Subcutaneous abdominal adipose tissue (tissue), 5 donors: ENCODE measurements around the gene ATRAID.
A peak's percentile ranks its signal among the peaks of the same experiment; 100 is the strongest.

ENCODE experiments used
- H3K27ac ChIP-seq: one replicate; pipeline ENCODE4 v1.7.0; 2013; ENCODE audit warnings: low read depth, mild to moderate bottlenecking, inconsistent platforms, low read length, moderate library complexity
- H3K27me3 ChIP-seq, 5 donors: one replicate each; pipeline ENCODE4 v1.7.0; 2013; ENCODE audit warnings: low read length in 5 of 5, inconsistent platforms in 1 of 5; ENCODE audit not compliant: control insufficient read depth in 5 of 5, insufficient read depth in 4 of 5
- H3K36me3 ChIP-seq, 5 donors: one replicate each; pipeline ENCODE4 v1.7.0; 2013; ENCODE audit warnings: low read length in 5 of 5; ENCODE audit not compliant: control insufficient read depth in 5 of 5, insufficient read depth in 5 of 5
- H3K4me1 ChIP-seq, 5 donors: one replicate each; pipeline ENCODE4 v1.7.0; 2013; ENCODE audit warnings: low read length in 5 of 5, mild to moderate bottlenecking in 3 of 5, moderate library complexity in 1 of 5; ENCODE audit not compliant: control insufficient read depth in 5 of 5, insufficient read depth in 5 of 5
- H3K4me3 ChIP-seq, 5 donors: one replicate each; pipeline ENCODE4 v1.7.0; 2013; ENCODE audit warnings: low read length in 5 of 5, low read depth in 1 of 5
- H3K9ac ChIP-seq, 5 donors: one replicate each; pipeline ENCODE4 v1.7.0; 2013; ENCODE audit warnings: low read length in 5 of 5, mild to moderate bottlenecking in 4 of 5, moderate library complexity in 3 of 5
- H3K9me3 ChIP-seq, 5 donors: one replicate each; pipeline ENCODE4 v1.7.0; 2013; ENCODE audit warnings: low read length in 5 of 5; ENCODE audit not compliant: control insufficient read depth in 5 of 5
- donor health status: healthy.
- donor health status: healthy.
- donor health status: healthy.
- donor health status: healthy.
- donor health status: healthy.

The ATRAID gene

GRCh38 chr2:27261241-27261925, 49.5 kb downstream of the ATRAID start:
- H3K27me3 ChIP-seq: peaks cover 42 to 78% (median 72%) of the 10 kb centered on the region in 5 donors
- no peak overlapping the region for H3K9ac ChIP-seq
- no peak overlapping the region for H3K27ac ChIP-seq
- H3K36me3 ChIP-seq: no peaks in the 10 kb centered on the region
- H3K4me1 ChIP-seq: peaks cover 0 to 37% (median 31%) of the 10 kb centered on the region in 5 donors
- peak overlapping the region in 1 of 5 donors; percentile 66 for H3K4me3 ChIP-seq
- no peaks in the 10 kb centered on the region for H3K9me3 ChIP-seq

DNA sequence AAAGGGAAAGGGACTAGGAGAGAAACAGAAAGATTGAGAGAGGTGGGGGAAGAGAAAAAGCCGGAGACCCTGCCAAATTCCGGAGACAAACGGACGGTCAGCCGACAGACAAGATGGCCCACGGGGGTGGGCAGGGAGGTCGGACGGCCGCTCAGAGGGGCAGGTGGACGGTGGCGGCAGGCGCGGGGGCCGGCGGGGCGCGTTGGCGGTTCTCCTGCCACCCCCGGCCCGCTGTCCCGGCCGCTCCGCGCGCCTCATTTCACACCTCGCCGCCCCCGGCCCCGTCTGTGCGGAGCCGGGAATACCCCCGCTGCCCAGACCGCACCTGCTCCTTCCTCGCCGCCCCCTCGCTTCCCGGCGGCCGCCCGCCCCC, 50.1 kb downstream of the ATRAID start:
- Histone ChIP-seq H3K27me3 (peaks cover 36 to 74% (median 67%) of the 10 kb centered on the region in 5 donors), H3K4me3 (peak overlapping the region in 1 of 5 donors; percentile 66)

DNA sequence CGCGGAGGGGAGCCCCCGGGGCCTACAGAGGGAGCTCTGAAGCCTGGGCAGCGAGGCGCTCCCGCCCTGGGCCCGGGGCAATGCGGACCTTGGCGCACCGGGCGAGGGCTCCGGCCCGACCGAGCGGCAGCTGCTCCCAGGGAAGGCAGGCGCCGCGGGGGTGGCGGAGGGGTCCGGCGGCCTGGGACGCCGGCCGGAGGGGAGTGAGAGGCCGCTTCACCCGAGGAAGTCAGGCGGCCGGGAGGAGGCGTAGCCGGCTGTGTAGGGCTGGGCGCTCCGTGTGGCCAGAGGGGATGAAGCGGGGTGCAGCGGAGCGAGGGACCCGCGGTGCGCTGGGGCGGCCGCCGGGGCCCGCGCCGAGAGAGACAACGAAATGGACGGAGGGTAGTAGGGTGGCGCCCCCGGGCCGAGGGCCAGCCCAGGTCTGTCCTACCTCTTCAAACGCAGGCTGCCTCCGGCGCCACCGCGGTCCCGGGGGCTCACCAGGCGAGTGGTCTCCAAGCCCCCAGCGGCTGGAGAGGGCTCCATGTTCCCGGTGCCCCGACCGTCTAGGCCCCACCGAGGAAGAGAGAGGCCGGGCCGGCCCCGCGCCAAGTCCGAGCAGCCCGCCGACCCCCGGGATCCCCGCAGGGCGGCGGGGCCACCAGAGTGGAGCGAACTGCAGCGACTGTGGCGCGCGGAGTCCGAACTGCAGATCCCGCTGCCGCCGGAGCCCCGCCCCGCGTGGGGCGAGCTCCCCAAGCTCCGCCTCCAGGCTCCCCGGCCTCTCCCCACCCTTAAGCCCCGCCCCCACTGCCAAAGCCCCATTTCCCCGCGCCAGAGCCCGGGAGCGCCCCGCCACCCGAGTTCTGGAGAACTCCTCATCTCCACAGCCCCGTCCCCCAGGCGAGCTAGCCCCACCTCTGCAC, 50.8 kb downstream of the ATRAID start, which contains the start of gene SLC30A3:
SLC30A3 (minus strand) TSS at position 669 of the 908 bp plus-strand sequence; CDS start at position 528, 141 bp downstream.
- Histone ChIP-seq H3K9me3 (no peaks in the 10 kb centered on the region), H3K27me3 (peaks cover 32 to 72% (median 66%) of the 10 kb centered on the region in 5 donors), H3K9ac (peak within 1 kb of the TSS in 2 of 5 donors; percentile 58 to 63), H3K27ac (no peak within 1 kb of the TSS), H3K4me3 (peak within 1 kb of the TSS; percentile 22 to 66 (median 58)), H3K4me1 (peaks cover 0 to 37% (median 31%) of the 10 kb centered on the region in 5 donors), H3K36me3 (no peaks in the 10 kb centered on the region)

More for the DNA sequence above, 50.1 kb downstream of the ATRAID start:
- Histone ChIP-seq H3K9ac (no peak overlapping the region), H3K9me3 (no peaks in the 10 kb centered on the region), H3K4me1 (peaks cover 0 to 37% (median 31%) of the 10 kb centered on the region in 5 donors), H3K27ac (no peak overlapping the region), H3K36me3 (no peaks in the 10 kb centered on the region)

- H3K9me3 ChIP-seq: no peaks in the 10 kb centered on the region
- peaks cover 0 to 37% (median 31%) of the 10 kb centered on the region in 5 donors for H3K4me1 ChIP-seq
- no peaks in the 10 kb centered on the region for H3K36me3 ChIP-seq
- no peak overlapping the region for H3K27ac ChIP-seq
- no peak overlapping the region for H3K9ac ChIP-seq
- peak overlapping the region; percentile 22 to 66 (median 58) for H3K4me3 ChIP-seq
- H3K27me3 ChIP-seq: peaks cover 32 to 68% (median 59%) of the 10 kb centered on the region in 5 donors
These were observed 51.7 kb downstream of the ATRAID start for GRCh38 chr2:27263287-27264252.

GRCh38 chr2:27264253-27264752, 52.5 kb downstream of the ATRAID start:
- Histone ChIP-seq H3K27me3 (peaks cover 32 to 63% (median 58%) of the 10 kb centered on the region in 5 donors), H3K9ac (no peak overlapping the region), H3K4me1 (peaks cover 0 to 37% (median 31%) of the 10 kb centered on the region in 5 donors), H3K4me3 (peak overlapping the region; percentile 19 to 66 (median 42)), H3K9me3 (no peaks in the 10 kb centered on the region), H3K27ac (no peak overlapping the region), H3K36me3 (no peaks in the 10 kb centered on the region)

- Histone ChIP-seq H3K4me1 (peaks cover 0 to 37% (median 31%) of the 10 kb centered on the region in 5 donors), H3K36me3 (no peaks in the 10 kb centered on the region), H3K4me3 (peak overlapping the region in 4 of 5 donors; percentile 31 to 66 (median 46)), H3K9ac (no peak overlapping the region), H3K27ac (no peak overlapping the region), H3K9me3 (no peaks in the 10 kb centered on the region), H3K27me3 (peaks cover 32 to 60% (median 54%) of the 10 kb centered on the region in 5 donors)
These were observed 53.1 kb downstream of the ATRAID start for GRCh38 chr2:27264753-27265535.

- H3K4me1 ChIP-seq: peaks cover 0 to 37% (median 31%) of the 10 kb centered on the region in 5 donors
- peak overlapping the region in 1 of 5 donors; percentile 51 for H3K4me3 ChIP-seq
- no peaks in the 10 kb centered on the region for H3K9me3 ChIP-seq
- no peak overlapping the region for H3K27ac ChIP-seq
- H3K36me3 ChIP-seq: no peaks in the 10 kb centered on the region
- no peak overlapping the region for H3K9ac ChIP-seq
- peaks cover 34 to 54% (median 48%) of the 10 kb centered on the region in 5 donors for H3K27me3 ChIP-seq
These were observed 53.7 kb downstream of the ATRAID start for GRCh38 chr2:27265536-27265870.
